DMS153 treated with DMSO at 0.1 percent for 48 hours (cell line): ENCODE data around the gene WDR46.
A peak's percentile ranks its signal among the peaks of the same experiment; 100 is the strongest.

Experiments
- DNase-seq: peaks from one replicate; lab custom pipeline; 2025; ENCODE audit not compliant: unreplicated experiment; lab: John Stamatoyannopoulos, UW

Gene WDR46

GRCh38 chr6:33288921-33289783 is at the start of gene WDR46, which contains the start of gene PFDN6:
Gene WDR46 (minus strand): TSS chr6:33289239. CDS start chr6:33289170, 69 bp downstream.
Gene PFDN6 (plus strand): TSS chr6:33289601. CDS start chr6:33289857, 256 bp downstream.
- peak; percentile 92 for DNase-seq

- DNase-seq: no peak
These were observed 47.5 kb upstream of the WDR46 start for GRCh38 chr6:33336495-33336894.

GRCh38 chr6:33335916-33336315 is 46.9 kb upstream of the WDR46 start:
- DNase-seq: no peak

- no peak for DNase-seq
These were observed 44.6 kb upstream of the WDR46 start for GRCh38 chr6:33333666-33334065.

- no peak for DNase-seq
These were observed 41.7 kb upstream of the WDR46 start for GRCh38 chr6:33330736-33331135.

- DNase-seq: no peak
These were observed 40.0 kb upstream of the WDR46 start for GRCh38 chr6:33329058-33329457.

GRCh38 chr6:33324125-33324524 is 35.1 kb upstream of the WDR46 start:
- no peak for DNase-seq

- no peak for DNase-seq
These were observed 34.5 kb upstream of the WDR46 start for GRCh38 chr6:33323623-33323948.

GRCh38 chr6:33321227-33321626 is 32.2 kb upstream of the WDR46 start:
- DNase-seq: no peak

GRCh38 chr6:33320315-33321181 is 31.5 kb upstream of the WDR46 start:
- DNase-seq: no peak

- no peak for DNase-seq
These were observed 30.9 kb upstream of the WDR46 start for GRCh38 chr6:33319939-33320314.

- no peak for DNase-seq
These were observed 29.5 kb upstream of the WDR46 start for GRCh38 chr6:33318426-33319073.

GRCh38 chr6:33317669-33318425 is 28.8 kb upstream of the WDR46 start, which contains the start of gene ZBTB22:
Gene ZBTB22 (minus strand): TSS chr6:33317744. CDS start chr6:33316916, 828 bp downstream.
- DNase-seq: peak; percentile 95

- DNase-seq: peak; percentile 17
These were observed 28.3 kb upstream of the WDR46 start for GRCh38 chr6:33317419-33317668.

- DNase-seq: no peak
These were observed 27.8 kb upstream of the WDR46 start for GRCh38 chr6:33316603-33317418.

- DNase-seq: no peak
These were observed 27.0 kb upstream of the WDR46 start for GRCh38 chr6:33315793-33316602.

- peak; percentile 31 for DNase-seq
These were observed 26.1 kb upstream of the WDR46 start for GRCh38 chr6:33314943-33315792.

- DNase-seq: peak; percentile 21
These were observed 25.5 kb upstream of the WDR46 start for GRCh38 chr6:33314515-33314942.
